Left lung (tissue), 10 donors: ENCODE data around the gene XIRP1. TPM values are rescaled to one million over a fixed set of nuclear protein-coding genes. Genes with fewer than 3 reads are reported as not detected.
"Not testable (repeated sequence)": the region's sequence is repeated elsewhere in the genome, so short reads cannot be mapped to it uniquely, and the experiment has no call there.

ENCODE experiments used
- ATAC-seq: fragments of 200-7000 bp; cut with Tn5 transposase; one replicate; pipeline ENCODE4 v1.9.1; 2020; ENCODE audit warnings: moderate library complexity
- DNase-seq, 4 donors: peaks; one replicate each; pipeline ENCODE4 v3.0.0-alpha.2; 2013 to 2020
- H3K27ac ChIP-seq, 2 donors: fragments of 200-600 bp; sonication (generic) in 1 of 2; one replicate each; pipeline versions ENCODE4 v1.5.0 to v1.8.0; 2020 to 2021
- H3K27me3 ChIP-seq, 2 donors: fragments of 200-600 bp; sonication (generic) in 1 of 2; one replicate each; pipeline versions ENCODE4 v1.5.0 to v1.8.0; 2020 to 2021
- H3K36me3 ChIP-seq, 2 donors: fragments of 200-600 bp; sonication (generic) in 1 of 2; one replicate each; pipeline versions ENCODE4 v1.5.0 to v1.8.0; 2020 to 2021
- H3K4me1 ChIP-seq, 2 donors: fragments of 200-600 bp; one replicate each; pipeline ENCODE4 v1.8.0; 2021
- H3K4me3 ChIP-seq, 2 donors: fragments of 200-600 bp; sonication (generic) in 1 of 2; one replicate each; pipeline versions ENCODE4 v1.5.0 to v1.8.0; 2020 to 2021; ENCODE audit warnings: mild to moderate bottlenecking in 1 of 2
- H3K9me3 ChIP-seq, 2 donors: fragments of 200-600 bp; sonication (generic) in 1 of 2; one replicate each; pipeline versions ENCODE4 v1.5.0 to v1.8.0; 2020 to 2021
- CTCF ChIP-seq, 2 donors: fragments of 200-600 bp; sonication (generic) in 1 of 2; IDR thresholded peaks; one replicate each; pipeline versions ENCODE4 v1.5.0 to v1.8.0; 2021; ENCODE audit warnings: antibody characterized with exemption in 2 of 2
- intact Hi-C, 2 donors: fragments of 100-400 bp; cut with DNase I; formaldehyde crosslinking; loops; one replicate each; pipeline versions ENCODE4 v1.11.2 to v1.14.2; 2022
- polyA plus RNA-seq, 6 donors: library from polyadenylated mRNA; unstranded; fragments of 120-200 nt; gene quantifications; one replicate each; pipeline ENCODE4 v1.2.1, GENCODE V29; 2013; ENCODE audit not compliant: insufficient read length in 6 of 6
- total RNA-seq, 2 donors: library from RNA; stranded (reverse); fragmentation: NEBNext Ultra II Directional; extraction: Animal tissue kit (Norgen Biotek cat#: 25700); gene quantifications; one replicate each; pipeline ENCODE4 v1.2.1, GENCODE V29; 2021
- donor health status: DM: no; HTN: yes; CAD: no.
- donor health status: DM: no; HTN: no; CAD: no.

The XIRP1 gene
- total and polyA plus RNA-seq, 8 donors, result 0.03 to 0.18 (median 0.07) TPM

- no peak for ATAC-seq
- H3K27me3 ChIP-seq, result peaks cover 0 to 17% of the 10 kb centered on the region in 2 donors
- no peaks in the 10 kb centered on the region for H3K36me3 ChIP-seq
- DNase-seq, result no peak
- H3K27ac ChIP-seq, result no peak overlapping the region
- intact Hi-C loops, result no loop called here
- H3K4me3 ChIP-seq, result no peak overlapping the region
- no peaks in the 10 kb centered on the region for H3K4me1 ChIP-seq
- no peak for TF ChIP-seq CTCF (IDR thresholded peaks at IDR 0.05)
- no peaks in the 10 kb centered on the region for H3K9me3 ChIP-seq
These were observed 40.5 kb upstream of the XIRP1 start for GRCh38 chr3:39232859-39233258.

- Histone ChIP-seq H3K27me3 (peaks cover 0 to 17% of the 10 kb centered on the region in 2 donors), H3K4me3 (no peak overlapping the region), H3K36me3 (no peaks in the 10 kb centered on the region), H3K9me3 (no peaks in the 10 kb centered on the region), H3K27ac (no peak overlapping the region), H3K4me1 (peaks cover 0 to 5% of the 10 kb centered on the region in 2 donors)
- intact Hi-C loops, result no loop called here
- TF ChIP-seq CTCF (IDR thresholded peaks at IDR 0.05), result no peak
- ATAC-seq (no peak), DNase-seq (no peak)
These were observed 38.1 kb upstream of the XIRP1 start for GRCh38 chr3:39230453-39230852.

GRCh38 chr3:39228496-39228895 is 36.1 kb upstream of the XIRP1 start:
- Histone ChIP-seq H3K27me3 (peaks cover 0 to 4% of the 10 kb centered on the region in 2 donors), H3K9me3 (no peaks in the 10 kb centered on the region), H3K4me3 (no peak overlapping the region), H3K27ac (no peak overlapping the region), H3K4me1 (peaks cover 0 to 5% of the 10 kb centered on the region in 2 donors), H3K36me3 (no peaks in the 10 kb centered on the region)
- intact Hi-C loops, result no loop called here
- no peak for TF ChIP-seq CTCF (IDR thresholded peaks at IDR 0.05)
- no peak for ATAC-seq
- DNase-seq, result no peak

GRCh38 chr3:39227596-39227995 is 35.2 kb upstream of the XIRP1 start:
- H3K9me3 ChIP-seq, H3K36me3 ChIP-seq, H3K27me3 ChIP-seq, H3K27ac ChIP-seq, H3K4me1 ChIP-seq, intact Hi-C loops, DNase-seq, ATAC-seq, H3K4me3 ChIP-seq: not testable (repeated sequence)

GRCh38 chr3:39226106-39226741 is 33.8 kb upstream of the XIRP1 start:
- no peak overlapping the region for H3K4me3 ChIP-seq
- H3K9me3 ChIP-seq, result no peaks in the 10 kb centered on the region
- DNase-seq (no peak), ATAC-seq (no peak)
- no peaks in the 10 kb centered on the region for H3K36me3 ChIP-seq
- H3K4me1 ChIP-seq, result peaks cover 0 to 5% of the 10 kb centered on the region in 2 donors
- no peak for TF ChIP-seq CTCF (IDR thresholded peaks at IDR 0.05)
- no peaks in the 10 kb centered on the region for H3K27me3 ChIP-seq
- intact Hi-C loops, result no loop called here
- no peak overlapping the region for H3K27ac ChIP-seq

- Histone ChIP-seq H3K36me3 (no peaks in the 10 kb centered on the region), H3K4me1 (peaks cover 0 to 5% of the 10 kb centered on the region in 2 donors), H3K27ac (no peak overlapping the region), H3K4me3 (no peak overlapping the region), H3K9me3 (no peaks in the 10 kb centered on the region), H3K27me3 (no peaks in the 10 kb centered on the region)
- DNase-seq (no peak), ATAC-seq (no peak)
- intact Hi-C loops, result no loop called here
- TF ChIP-seq CTCF (IDR thresholded peaks at IDR 0.05), result no peak
These were observed 31.9 kb upstream of the XIRP1 start for GRCh38 chr3:39224288-39224687.
